GM20000 (cell line): ENCODE data around the gene CAMKV.
A peak's percentile ranks its signal among the peaks of the same experiment; 100 is the strongest.

Experiments
- DNase-seq: peaks from one replicate; pipeline ENCODE4 v3.0.0; 2012; ENCODE audit warnings: low spot score
- TF ChIP-seq, protein P1 (sequence below): IDR thresholded peaks from 2 replicates; pipeline ENCODE4 v1.5.1; 2012; ENCODE audit warnings: mild to moderate bottlenecking, control low read depth; ENCODE audit errors: extremely low read depth, missing control alignments

CAMKV gene

DNA sequence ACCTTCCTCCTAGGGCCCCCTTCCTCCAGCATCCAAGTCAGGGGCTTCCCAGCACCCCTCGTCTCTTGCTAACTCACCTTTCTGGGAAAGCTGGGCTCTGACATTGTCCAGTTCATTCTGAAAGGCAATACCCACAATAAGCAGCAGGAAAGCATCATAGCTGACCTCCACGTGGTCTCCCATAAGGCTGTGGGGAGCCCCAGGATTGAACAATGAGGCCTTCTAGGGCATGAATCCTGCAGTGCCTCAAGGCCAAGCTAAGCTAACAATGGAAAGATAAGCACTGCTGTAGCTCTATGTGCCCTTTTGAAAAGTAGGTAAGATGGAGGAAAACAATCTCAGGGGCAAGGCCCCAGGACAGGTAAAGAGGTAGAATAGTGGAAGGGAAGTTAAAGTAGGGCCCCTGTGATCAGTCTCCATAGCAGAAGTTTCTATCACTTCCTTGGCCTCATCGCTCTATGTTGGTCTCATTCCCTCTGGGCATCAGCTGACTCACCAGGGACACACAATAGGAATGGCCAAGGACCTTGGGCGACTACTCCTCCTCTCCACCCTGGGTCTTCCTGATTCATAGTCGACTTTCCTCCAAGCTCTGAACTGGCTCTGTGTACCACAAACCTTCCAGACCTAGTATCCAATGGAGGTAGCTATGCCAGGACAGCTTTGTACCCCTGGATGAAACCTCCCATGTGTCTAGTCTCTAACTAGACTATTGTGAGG lies 25.1 kb downstream of the CAMKV start:
- TF ChIP-seq, protein P1, sequence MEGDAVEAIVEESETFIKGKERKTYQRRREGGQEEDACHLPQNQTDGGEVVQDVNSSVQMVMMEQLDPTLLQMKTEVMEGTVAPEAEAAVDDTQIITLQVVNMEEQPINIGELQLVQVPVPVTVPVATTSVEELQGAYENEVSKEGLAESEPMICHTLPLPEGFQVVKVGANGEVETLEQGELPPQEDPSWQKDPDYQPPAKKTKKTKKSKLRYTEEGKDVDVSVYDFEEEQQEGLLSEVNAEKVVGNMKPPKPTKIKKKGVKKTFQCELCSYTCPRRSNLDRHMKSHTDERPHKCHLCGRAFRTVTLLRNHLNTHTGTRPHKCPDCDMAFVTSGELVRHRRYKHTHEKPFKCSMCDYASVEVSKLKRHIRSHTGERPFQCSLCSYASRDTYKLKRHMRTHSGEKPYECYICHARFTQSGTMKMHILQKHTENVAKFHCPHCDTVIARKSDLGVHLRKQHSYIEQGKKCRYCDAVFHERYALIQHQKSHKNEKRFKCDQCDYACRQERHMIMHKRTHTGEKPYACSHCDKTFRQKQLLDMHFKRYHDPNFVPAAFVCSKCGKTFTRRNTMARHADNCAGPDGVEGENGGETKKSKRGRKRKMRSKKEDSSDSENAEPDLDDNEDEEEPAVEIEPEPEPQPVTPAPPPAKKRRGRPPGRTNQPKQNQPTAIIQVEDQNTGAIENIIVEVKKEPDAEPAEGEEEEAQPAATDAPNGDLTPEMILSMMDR = no peak
- no peak for DNase-seq

GRCh38 chr3:49842843-49843517 lies 26.7 kb downstream of the CAMKV start:
- DNase-seq = no peak
- TF ChIP-seq, protein P1 = no peak

- TF ChIP-seq, protein P1 = no peak
Observed at GRCh38 chr3:49841806-49842205, 27.9 kb downstream of the CAMKV start.

GRCh38 chr3:49841126-49841696 lies 28.5 kb downstream of the CAMKV start:
- DNase-seq = no peak
- TF ChIP-seq, protein P1 = peak; percentile 36

More at GRCh38 chr3:49841806-49842205, 27.9 kb downstream of the CAMKV start:
- DNase-seq = no peak

DNA sequence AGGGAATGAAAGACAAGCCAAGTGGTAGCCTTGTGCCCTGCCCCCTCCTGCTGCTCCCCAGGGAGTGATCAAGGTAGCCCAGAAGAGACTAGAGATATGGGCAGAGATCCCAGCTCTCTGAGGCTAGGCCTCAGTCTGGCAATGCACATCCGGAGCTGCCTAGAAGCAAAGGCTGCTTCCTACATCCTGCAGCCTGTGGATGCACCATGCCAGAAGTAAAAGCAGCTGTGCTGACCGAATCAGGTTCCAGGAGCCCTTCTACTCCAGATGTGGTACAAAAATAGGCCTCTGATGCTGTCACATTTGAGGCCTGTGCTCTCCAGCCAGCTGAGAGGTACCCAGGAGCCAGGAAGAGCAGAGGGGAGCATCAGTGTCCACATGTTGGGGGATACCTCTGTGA lies 29.3 kb downstream of the CAMKV start:
- DNase-seq = no peak
- TF ChIP-seq, protein P1 = no peak

- TF ChIP-seq, protein P1 = peak; percentile 95
- DNase-seq = peak; percentile 77
Observed at GRCh38 chr3:49839193-49839809, 30.4 kb downstream of the CAMKV start.

DNA sequence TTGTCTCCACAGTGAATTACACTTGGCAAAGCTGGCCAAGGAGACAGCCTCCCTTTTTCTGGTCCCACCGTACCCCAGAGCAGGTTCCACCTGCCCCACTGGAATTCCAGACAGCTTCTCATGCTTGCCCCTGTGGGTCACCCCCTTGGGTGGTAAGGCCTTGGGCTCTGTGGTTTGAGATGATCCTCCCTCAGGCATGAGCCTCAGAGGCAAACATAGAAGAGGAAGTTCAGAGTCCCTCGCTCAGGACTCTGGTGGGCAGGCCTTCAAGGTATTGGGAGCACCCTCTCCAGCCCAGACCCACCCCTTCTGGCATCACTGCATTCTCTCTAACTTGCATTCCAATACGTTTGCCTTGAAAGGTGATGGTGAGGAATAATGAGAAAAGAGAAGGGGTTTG lies 38.4 kb downstream of the CAMKV start:
- no peak for DNase-seq
- TF ChIP-seq, protein P1 = no peak
